MV-4-11 (cell line): ENCODE results near the gene CUX1.
"Not testable (repeated sequence)": the region's sequence is repeated elsewhere in the genome, so short reads cannot be mapped to it uniquely, and the experiment has no call there.

Experiments used
- DNase-seq: peaks from one replicate; lab custom pipeline; 2025; lab: John Stamatoyannopoulos, UW

The CUX1 gene

GRCh38 chr7:102006695-102007094, 189.3 kb downstream of the CUX1 start:
- no peak for DNase-seq

DNA sequence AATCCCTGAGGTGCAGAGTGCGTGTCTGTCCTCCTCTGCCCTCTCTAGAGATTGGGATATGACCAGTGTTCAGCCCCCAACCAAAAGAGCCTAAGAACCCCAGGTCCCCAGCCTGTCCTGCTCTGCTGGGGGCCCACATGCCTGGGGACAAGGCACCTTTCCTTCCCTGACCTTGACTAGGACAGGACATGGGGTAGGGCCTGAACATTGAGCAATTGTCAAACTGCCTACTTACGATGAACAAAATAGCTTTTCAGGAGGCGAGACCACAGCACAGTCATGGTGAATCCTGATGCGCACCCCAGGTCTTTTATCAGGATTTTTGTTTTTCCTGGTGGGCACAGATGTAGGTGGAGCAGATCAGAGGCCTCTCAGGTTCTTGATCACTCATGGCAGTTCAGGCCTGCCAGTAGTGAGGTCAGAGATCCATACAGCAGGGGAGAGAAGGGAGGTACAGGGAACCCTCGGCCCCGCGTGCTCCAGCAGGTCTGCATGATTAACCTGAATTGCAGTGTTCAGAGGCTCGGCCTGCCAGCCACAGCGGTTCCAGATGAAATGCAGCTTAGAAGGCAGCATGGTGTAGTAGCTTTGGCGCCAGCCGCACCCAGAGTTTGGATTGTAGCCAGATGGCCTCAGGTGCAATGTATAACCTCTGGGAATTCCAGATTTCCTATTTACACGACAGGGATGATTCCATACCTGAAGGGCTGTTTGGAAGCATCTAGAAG, 191.3 kb downstream of the CUX1 start:
- no peak for DNase-seq

DNA sequence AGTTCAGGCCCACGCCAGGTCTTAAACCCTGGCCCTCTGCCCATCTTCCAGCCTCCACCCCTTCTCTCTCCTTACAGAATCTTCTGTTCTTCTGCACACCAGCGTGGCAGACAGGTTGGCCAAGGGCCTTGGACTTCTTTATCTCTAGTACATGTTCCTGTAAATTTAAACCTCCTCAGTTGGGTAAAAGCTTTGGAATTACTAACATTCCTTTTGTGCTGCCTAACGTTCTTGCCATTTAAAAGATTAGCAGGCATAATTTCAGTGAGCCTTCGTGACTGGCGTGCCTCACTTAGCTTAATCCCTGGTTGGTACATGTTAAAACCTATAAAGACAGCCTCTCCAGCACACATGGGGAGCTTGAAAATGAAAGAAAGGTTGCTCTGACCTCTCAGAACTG, 192.2 kb downstream of the CUX1 start:
- no peak for DNase-seq

GRCh38 chr7:102012112-102012830, 194.8 kb downstream of the CUX1 start:
- DNase-seq = not testable (repeated sequence)

DNA sequence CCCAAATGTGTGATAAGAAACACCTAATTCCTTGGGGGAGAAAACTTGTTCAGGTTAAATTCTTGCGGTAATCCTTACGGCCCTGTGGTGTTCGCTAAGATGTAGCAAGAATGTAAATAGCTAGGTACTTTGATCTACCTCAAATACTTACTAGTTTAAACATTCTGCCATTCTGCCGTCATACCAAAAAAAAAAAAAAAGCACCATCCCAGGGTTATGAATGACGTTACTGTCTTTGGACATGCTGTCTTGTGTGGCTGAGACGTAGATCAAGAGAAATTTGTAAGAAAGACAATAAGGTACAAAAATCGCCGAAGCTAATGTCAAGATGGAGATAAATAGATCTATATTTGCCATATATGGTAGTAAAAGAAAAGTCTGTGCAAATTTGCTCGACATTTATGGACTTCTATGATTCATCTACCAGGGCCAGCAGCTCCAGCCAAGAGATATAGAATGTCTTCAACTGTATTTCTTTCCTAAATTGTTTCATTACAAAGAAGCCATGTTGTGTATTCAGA, 195.6 kb downstream of the CUX1 start:
- DNase-seq = no peak

DNA sequence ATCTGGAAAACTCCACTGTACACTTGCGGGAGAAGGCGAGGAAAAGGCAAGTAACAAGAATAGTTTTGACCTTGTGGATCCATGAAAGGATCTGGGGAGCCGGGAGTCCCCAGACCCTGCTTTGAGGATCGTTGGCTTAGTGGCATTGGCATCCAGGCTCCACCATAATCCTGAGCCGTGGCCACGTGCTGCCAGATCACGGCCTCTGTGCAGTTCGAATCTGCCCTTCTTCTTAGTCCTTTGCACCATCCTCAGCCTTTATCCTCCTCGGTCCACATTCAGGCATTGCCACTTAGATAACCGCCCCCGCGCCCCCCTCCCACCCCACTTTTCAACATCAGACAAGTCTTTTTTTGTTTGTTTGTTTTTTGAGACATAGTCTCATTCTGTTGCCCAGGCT, 201.4 kb downstream of the CUX1 start:
- DNase-seq = no peak

DNA sequence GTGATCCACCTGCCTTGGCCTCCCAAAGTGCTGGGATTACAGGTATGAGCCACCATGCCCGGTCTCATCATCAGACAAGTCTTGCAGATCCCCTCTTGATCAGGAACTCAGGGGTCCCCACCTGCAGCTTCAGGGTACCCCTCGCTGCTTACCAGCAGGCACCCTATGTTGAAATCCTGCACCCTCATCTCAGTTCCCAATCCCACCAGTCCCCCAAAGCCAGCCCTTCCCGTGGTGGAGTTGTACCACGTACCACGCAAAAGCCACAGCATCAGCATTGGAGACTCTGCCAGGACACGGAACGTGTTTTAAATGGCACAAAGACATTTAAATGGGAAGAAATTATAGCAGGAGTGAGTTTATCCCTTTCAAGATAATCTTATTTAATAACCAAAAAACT, 202.0 kb downstream of the CUX1 start:
- DNase-seq = no peak

DNA sequence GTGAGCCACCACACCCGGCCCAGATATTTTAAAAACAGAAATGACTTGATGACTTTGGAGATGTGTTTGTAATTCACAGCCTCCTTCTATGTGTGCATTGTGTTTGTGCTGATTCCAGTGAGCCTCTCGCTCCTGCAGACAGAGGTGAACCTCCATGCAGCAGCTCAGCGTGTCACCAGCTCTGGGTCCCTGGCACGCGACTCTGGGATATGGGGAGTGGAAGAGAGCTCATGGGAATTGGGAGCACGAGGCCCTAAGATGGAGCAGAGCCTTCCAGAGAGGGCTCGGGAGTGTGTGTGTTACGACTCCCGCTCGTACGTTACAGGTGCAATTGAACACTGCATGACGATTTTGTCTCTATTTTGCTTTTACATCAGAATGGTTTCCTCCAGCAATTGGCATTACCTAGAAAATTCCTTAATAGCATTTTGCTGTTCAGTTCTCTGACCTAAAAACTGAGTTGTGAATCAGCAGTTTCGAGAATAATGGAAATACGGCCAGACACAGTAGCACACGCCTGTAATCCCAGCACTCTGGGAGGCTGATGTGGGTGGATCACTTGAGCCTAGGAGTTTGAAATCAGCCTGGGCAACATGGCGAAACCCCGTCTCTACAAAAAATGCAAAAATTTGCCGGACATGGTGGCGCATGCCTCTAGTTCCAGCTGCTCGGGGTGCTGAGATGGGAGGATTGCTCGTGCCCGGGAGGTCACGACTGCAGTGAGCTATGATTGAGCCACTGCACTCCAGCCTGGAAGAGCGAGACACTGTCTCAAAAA, 204.6 kb downstream of the CUX1 start:
- DNase-seq = no peak

- peak; percentile 20 for DNase-seq
These were observed 206.8 kb downstream of the CUX1 start for GRCh38 chr7:102024005-102024768.

DNA sequence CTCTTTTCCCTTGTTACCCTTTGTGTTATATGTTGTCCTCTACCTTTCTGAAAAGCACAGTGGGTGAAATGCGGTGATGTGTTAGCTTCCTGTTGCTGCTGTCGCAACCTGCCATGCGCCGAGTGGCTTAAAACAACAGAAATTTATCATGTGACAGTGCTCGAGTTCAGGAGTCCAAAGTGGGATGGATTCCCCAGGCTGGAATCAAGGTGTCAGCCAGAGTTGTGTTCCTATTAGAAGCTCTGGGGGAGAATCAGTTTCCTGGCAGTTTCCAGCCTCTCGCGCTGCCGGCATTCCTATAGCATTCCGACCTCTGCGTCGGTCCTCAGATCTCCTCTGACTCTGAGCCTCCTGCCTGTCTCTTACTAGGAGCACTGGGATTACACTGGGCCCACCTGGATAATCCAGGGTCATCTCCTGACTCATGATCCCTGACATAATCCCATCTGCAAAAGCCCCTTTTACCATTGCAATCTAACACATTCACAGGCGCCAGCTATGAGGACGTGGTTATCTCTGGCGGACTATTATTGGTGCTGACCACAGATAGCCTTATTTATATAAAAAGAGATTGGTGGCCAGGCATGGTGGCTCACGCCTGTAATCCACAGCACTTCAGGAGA, 207.5 kb downstream of the CUX1 start:
- peak; percentile 28 for DNase-seq

- not testable (repeated sequence) for DNase-seq
These were observed 208.4 kb downstream of the CUX1 start for GRCh38 chr7:102025777-102026176.

DNA sequence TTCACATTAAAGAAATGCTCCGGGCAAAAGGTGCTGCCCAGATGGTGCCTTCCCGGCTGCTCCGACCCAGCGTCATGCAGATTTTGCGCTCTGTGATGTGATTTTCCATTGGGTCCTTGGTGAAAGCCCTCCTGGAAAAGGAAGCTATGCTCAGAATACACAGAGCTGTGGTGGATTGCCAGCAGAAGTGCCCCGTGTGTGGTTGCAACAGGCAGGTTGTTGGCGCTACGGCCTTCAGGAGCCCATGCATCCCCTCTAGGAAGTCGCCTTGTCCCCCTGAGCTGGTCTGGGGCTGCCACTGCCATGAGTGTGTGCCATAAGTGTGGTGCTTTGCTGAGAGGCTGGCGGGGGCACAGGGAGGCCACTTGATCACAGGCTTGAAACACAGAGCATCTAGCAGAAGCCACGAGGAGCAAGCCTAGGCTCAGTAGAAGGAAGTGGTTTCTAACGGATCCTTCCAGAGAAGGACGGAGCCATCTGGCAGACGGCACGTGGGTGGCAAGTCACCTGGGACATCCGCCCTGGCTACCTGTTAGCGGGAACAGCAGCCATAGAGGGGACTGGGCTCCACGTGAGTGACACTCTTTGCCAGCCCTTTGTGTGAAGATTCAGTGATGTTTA, 210.9 kb downstream of the CUX1 start:
- peak; percentile 90 for DNase-seq

- no peak for DNase-seq
These were observed 212.2 kb downstream of the CUX1 start for GRCh38 chr7:102029616-102030015.

- DNase-seq = no peak
These were observed 213.3 kb downstream of the CUX1 start for GRCh38 chr7:102030696-102031095.

DNA sequence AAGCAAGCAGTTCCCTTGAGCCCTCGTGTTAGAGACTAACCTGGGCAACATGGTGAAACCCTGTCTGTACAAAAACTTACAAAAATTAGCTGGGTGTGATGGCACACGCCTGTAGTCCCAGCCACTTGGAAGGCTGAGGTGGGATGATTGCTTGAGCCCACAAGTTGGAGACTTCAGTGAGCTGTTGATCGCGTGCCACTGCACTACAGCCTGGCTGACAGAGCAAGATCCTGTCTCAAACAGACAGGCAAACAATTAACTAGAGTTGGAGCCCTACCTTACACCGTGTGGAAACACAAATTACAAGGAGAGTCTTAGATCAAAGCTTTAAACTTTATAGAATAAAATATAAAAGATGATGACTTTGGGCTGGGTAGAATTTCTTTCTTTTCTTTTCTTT, 219.5 kb downstream of the CUX1 start:
- no peak for DNase-seq

- no peak for DNase-seq
These were observed 222.3 kb downstream of the CUX1 start for GRCh38 chr7:102039706-102040105.

GRCh38 chr7:102040569-102040968, 223.1 kb downstream of the CUX1 start:
- no peak for DNase-seq

GRCh38 chr7:102042016-102042656, 224.7 kb downstream of the CUX1 start:
- no peak for DNase-seq

DNA sequence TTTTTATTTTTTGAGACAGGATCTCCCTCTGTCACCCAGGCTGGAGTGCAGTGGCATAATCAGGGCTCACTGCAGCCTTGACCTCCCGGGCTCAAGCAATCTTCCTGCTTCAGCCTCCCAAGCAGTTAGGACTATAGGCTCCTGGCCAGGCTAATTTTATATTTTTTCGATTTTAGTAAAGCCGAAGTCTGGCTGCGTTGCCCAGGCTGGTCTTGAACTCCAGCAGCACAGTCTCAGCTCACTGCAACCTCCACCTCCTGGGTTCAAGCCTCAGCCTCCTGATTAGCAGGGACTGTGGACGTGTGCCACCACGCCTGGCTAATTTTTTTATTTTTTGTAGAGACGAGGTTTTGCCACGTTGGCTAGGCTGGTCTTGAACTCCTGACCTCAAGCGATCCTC, 225.4 kb downstream of the CUX1 start:
- not testable (repeated sequence) for DNase-seq

DNA sequence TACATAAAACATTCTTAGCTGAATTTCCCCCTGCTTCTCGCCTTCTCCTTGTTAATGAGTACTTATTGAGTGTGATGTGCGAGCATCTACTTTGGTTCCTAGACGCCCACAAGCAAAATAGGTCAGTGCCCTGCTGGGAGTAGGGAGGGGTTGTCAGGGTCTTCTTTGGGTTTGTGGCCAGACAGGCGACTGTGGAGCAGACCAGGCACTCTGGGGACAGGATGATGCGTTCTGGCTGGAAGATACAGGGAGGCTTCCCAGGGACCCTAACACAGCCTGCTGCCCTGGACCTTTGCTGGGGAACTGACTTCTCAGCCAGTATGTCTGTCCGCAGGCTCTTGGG, 227.2 kb downstream of the CUX1 start:
- DNase-seq = no peak
